Erythroblast (primary cell): ENCODE data around the gene IL1RAPL2.

Source experiments
- GATA1 ChIP-seq: IDR thresholded peaks from 2 replicates; pipeline ENCODE4 v1.6.1; 2011; ENCODE audit warnings: low read depth, mild to moderate bottlenecking, control low read depth, low read length, moderate library complexity
- POLR2A ChIP-seq: IDR thresholded peaks from 2 replicates; pipeline ENCODE4 v1.6.1; 2011; ENCODE audit warnings: mild to moderate bottlenecking, low read length

- no peak for TF ChIP-seq POLR2A
- TF ChIP-seq GATA1, result no peak
Measured at GRCh38 chrX:105190252-105190853, 624.4 kb downstream of the IL1RAPL2 start.
